Endothelial cell of umbilical vein (primary cell): Measurements from ENCODE around the gene SLC11A1. TPM values are rescaled to one million over a fixed set of nuclear protein-coding genes. Genes with fewer than 3 reads are reported as not detected.

Source experiments
- BruUV-seq: library from RNA; stranded (reverse); fragments of 400-500 nt; replicated peaks from 2 replicates; lab custom pipeline; 2021; lab: Mats Ljungman, UMichigan
- CTCF ChIA-PET: fragments of 300-600, 350-600 bp; sonication (Branson Sonifier 250); formaldehyde crosslinking; loops from one replicate; lab custom pipeline; 2021; ENCODE audit warnings: antibody characterized with exemption, inconsistent platforms; lab: Charles Lee
- POLR2A ChIA-PET: fragments of 300-600, 350-600 bp; sonication (Branson Sonifier 250); formaldehyde crosslinking; loops from one replicate; lab custom pipeline; 2021; ENCODE audit warnings: antibody characterized with exemption, inconsistent platforms; lab: Charles Lee
- DNase-seq: peaks from one replicate; pipeline ENCODE4 v3.0.0-alpha.2; 2011; ENCODE audit warnings: low read depth, low spot score
- FAIRE-seq: peaks from 2 replicates; lab custom pipeline; 2011; peaks lifted over from hg19 to GRCh38; lab: Jason Lieb, UNC
- H2AFZ ChIP-seq: 2 replicates; pipeline ENCODE4 v1.6.0; 2012; ENCODE audit warnings: low read depth, low read length, control low read depth, inconsistent platforms
- H3K27ac ChIP-seq: 2 replicates; pipeline ENCODE4 v1.5.1; 2011; ENCODE audit warnings: low read depth, mild to moderate bottlenecking, control low read depth, low read length, moderate library complexity; ENCODE audit not compliant: insufficient read depth
- H3K27me3 ChIP-seq, 2 experiments: 2 replicates each; pipeline versions ENCODE4 v1.6.0 to v1.6.1; 2011; ENCODE audit warnings: low read length in 2 of 2, mixed read lengths in 1 of 2; ENCODE audit not compliant: control insufficient read depth in 2 of 2, insufficient read depth in 2 of 2
- H3K36me3 ChIP-seq, 2 experiments: 2 replicates in 1 of 2; 3 replicates in 1 of 2; pipeline ENCODE4 v1.5.1; 2011; ENCODE audit warnings: low read length in 2 of 2, mild to moderate bottlenecking in 1 of 2, moderate library complexity in 1 of 2; ENCODE audit not compliant: control insufficient read depth in 2 of 2, insufficient read depth in 2 of 2; ENCODE audit errors: extremely low read depth in 1 of 2
- H3K4me1 ChIP-seq: 3 replicates; pipeline ENCODE4 v1.5.1; 2011; ENCODE audit warnings: mild to moderate bottlenecking, low read length; ENCODE audit not compliant: control insufficient read depth, insufficient read depth; ENCODE audit errors: extremely low read depth
- H3K4me2 ChIP-seq: 2 replicates; pipeline ENCODE4 v1.6.1; 2011; ENCODE audit warnings: low read length, control low read depth, mixed read lengths; ENCODE audit not compliant: insufficient read depth
- H3K4me3 ChIP-seq, 3 experiments: fragments of 200-600 bp in 1 of 3; sonication (generic), shearing (Covaris generic) in 1 of 3; replicated peaks in 1 of 3; 2 replicates each; pipeline ENCODE4 v1.5.1; 2011 to 2016; ENCODE audit warnings: control low read depth in 3 of 3, low read length in 3 of 3, mild to moderate bottlenecking in 2 of 3, inconsistent platforms in 1 of 3, low read depth in 1 of 3, moderate library complexity in 1 of 3; ENCODE audit not compliant: insufficient read depth in 1 of 3
- H3K79me2 ChIP-seq: 2 replicates; pipeline ENCODE4 v1.6.0; 2012; ENCODE audit warnings: low read length, inconsistent platforms; ENCODE audit not compliant: control insufficient read depth, insufficient read depth
- H3K9ac ChIP-seq: replicated peaks from 2 replicates; pipeline ENCODE3; 2011; ENCODE audit warnings: low read length, control low read depth; ENCODE audit not compliant: insufficient read depth; ENCODE audit errors: extremely low read depth
- H3K9me1 ChIP-seq: replicated peaks from 3 replicates; pipeline ENCODE4 v1.6.0; 2011; ENCODE audit warnings: mild to moderate bottlenecking, low read length; ENCODE audit not compliant: control insufficient read depth, insufficient read depth; ENCODE audit errors: extremely low read depth
- H3K9me3 ChIP-seq: replicated peaks from 2 replicates; pipeline ENCODE4 v1.5.1; 2012; ENCODE audit warnings: low read length, inconsistent platforms; ENCODE audit not compliant: control insufficient read depth, insufficient read depth
- H4K20me1 ChIP-seq: replicated peaks from 2 replicates; pipeline ENCODE3; 2011; ENCODE audit warnings: mild to moderate bottlenecking, low read length; ENCODE audit not compliant: control insufficient read depth, insufficient read depth; ENCODE audit errors: extremely low read depth
- GATA2 ChIP-seq: IDR thresholded peaks from 2 replicates; pipeline ENCODE4 v1.7.0; 2011; ENCODE audit warnings: low read depth, mild to moderate bottlenecking, moderate library complexity, mixed read lengths, low read length; ENCODE audit not compliant: insufficient read length, insufficient read depth
- MYC ChIP-seq: IDR thresholded peaks from one replicate; pipeline ENCODE4 v1.6.1; 2011; ENCODE audit warnings: mild to moderate bottlenecking, low read depth, low read length
- POLR2A ChIP-seq: IDR thresholded peaks from 2 replicates; pipeline ENCODE4 v1.6.1; 2012; ENCODE audit warnings: low read depth, mild to moderate bottlenecking, control low read depth, low read length
- dilution Hi-C: fragments of 300-500 bp; cut with MboI; formaldehyde crosslinking; loops from one replicate; pipeline ENCODE4 v1.15.0; 2019; ENCODE audit warnings: low sequenced_read_pairs; ENCODE audit not compliant: extremely low pct_ligation_motif_present
- intact Hi-C: fragments of 100-400 bp; cut with micrococcal nuclease; formaldehyde crosslinking; loops from one replicate; pipeline ENCODE4 v1.10.0; 2022
- polyA plus RNA-seq, 4 experiments: library from polyadenylated mRNA; depleted of rRNA in 3 of 4; stranded (reverse) in 3 of 4; unstranded in 1 of 4; fragments of >200 nt; gene quantifications; 2 replicates each; pipeline versions ENCODE4 v1.2.1 to v1.2.3, GENCODE V29; 2011 to 2012; ENCODE audit warnings: missing spikeins in 1 of 4
- total RNA-seq: library from RNA; stranded (reverse); gene quantifications from 2 replicates; pipeline ENCODE4 v1.2.3, GENCODE V29; 2021
- TF ChIP-seq, protein P1 (sequence below): IDR thresholded peaks from 2 replicates; pipeline ENCODE4 v1.6.1; 2011; ENCODE audit not compliant: insufficient read depth, insufficient read length
- TF ChIP-seq, protein P2 (sequence below), 2 donors: IDR thresholded peaks; 1 replicate in 1 of 2; 2 replicates in 1 of 2; pipeline ENCODE4 v1.5.1; 2011; ENCODE audit warnings: low read length in 2 of 2, mild to moderate bottlenecking in 2 of 2, moderate library complexity in 2 of 2, control low read depth in 1 of 2, inconsistent platforms in 1 of 2, low read depth in 1 of 2; ENCODE audit not compliant: insufficient read depth in 1 of 2; ENCODE audit errors: extremely low read depth in 1 of 2

SLC11A1 gene
- total and polyA plus RNA-seq, 2 donors (not counting 3 experiments of a cell fraction or from before 2014, with no cell fraction given), result 0.03 TPM; not detected in 1

GRCh38 chr2:218394298-218395089, 12.4 kb downstream of the SLC11A1 start:
- no peak for TF ChIP-seq POLR2A
- TF ChIP-seq MYC, result no peak
- TF ChIP-seq, protein P1, sequence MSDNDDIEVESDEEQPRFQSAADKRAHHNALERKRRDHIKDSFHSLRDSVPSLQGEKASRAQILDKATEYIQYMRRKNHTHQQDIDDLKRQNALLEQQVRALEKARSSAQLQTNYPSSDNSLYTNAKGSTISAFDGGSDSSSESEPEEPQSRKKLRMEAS, result no peak
- H3K27ac ChIP-seq, result no peak overlapping the region
- intact Hi-C loops (loop anchor here (5.0 kb wide), 1 partner anchor 238 kb away; no protein-coding TSS in a partner anchor), dilution Hi-C loops (no loop called here)
- no peak for DNase-seq
- H3K79me2 ChIP-seq, result no peaks in the 10 kb centered on the region
- CTCF ChIA-PET, result interaction anchor here (1.0 to 5.7 kb wide), 9 partner anchors 11 to 207 kb away, joined by 3 to 99 read pairs (median 6); partner anchors contain the start of genes AAMP, CATIP and PNKD
- BruUV-seq, result no TSS peak
- H3K4me1 ChIP-seq, result peaks cover 26% of the 10 kb centered on the region
- POLR2A ChIA-PET, result no interaction called here
- no peaks in the 10 kb centered on the region for H3K9me1 ChIP-seq
- H2AFZ ChIP-seq, result no peak overlapping the region
- H3K9ac ChIP-seq, result no peak overlapping the region
- no peak for FAIRE-seq
- H3K9me3 ChIP-seq, result no peaks in the 10 kb centered on the region
- no peak overlapping the region for H3K4me3 ChIP-seq
- no peaks in the 10 kb centered on the region for H4K20me1 ChIP-seq
- no peaks in the 10 kb centered on the region for H3K36me3 ChIP-seq
- no peak overlapping the region for H3K4me2 ChIP-seq
- H3K27me3 ChIP-seq, result no peaks in the 10 kb centered on the region

GRCh38 chr2:218395090-218395444, 13.0 kb downstream of the SLC11A1 start:
- H3K79me2 ChIP-seq, result peaks cover under 1% of the 10 kb centered on the region
- H3K27ac ChIP-seq, result no peak overlapping the region
- no peak for TF ChIP-seq GATA2
- TF ChIP-seq, protein P2, sequence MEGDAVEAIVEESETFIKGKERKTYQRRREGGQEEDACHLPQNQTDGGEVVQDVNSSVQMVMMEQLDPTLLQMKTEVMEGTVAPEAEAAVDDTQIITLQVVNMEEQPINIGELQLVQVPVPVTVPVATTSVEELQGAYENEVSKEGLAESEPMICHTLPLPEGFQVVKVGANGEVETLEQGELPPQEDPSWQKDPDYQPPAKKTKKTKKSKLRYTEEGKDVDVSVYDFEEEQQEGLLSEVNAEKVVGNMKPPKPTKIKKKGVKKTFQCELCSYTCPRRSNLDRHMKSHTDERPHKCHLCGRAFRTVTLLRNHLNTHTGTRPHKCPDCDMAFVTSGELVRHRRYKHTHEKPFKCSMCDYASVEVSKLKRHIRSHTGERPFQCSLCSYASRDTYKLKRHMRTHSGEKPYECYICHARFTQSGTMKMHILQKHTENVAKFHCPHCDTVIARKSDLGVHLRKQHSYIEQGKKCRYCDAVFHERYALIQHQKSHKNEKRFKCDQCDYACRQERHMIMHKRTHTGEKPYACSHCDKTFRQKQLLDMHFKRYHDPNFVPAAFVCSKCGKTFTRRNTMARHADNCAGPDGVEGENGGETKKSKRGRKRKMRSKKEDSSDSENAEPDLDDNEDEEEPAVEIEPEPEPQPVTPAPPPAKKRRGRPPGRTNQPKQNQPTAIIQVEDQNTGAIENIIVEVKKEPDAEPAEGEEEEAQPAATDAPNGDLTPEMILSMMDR (IDR thresholded peaks at IDR 0.05; ENCODE audit: extremely low read depth in 1 of 2, insufficient read depth in 1 of 2, low read depth in 1 of 2, low read length in 2 of 2), result no peak
- TF ChIP-seq, protein P1, result no peak
- H2AFZ ChIP-seq, result no peak overlapping the region
- DNase-seq (no peak), FAIRE-seq (no peak)
- POLR2A ChIA-PET, result no interaction called here
- dilution Hi-C loops, result no loop called here
- no peaks in the 10 kb centered on the region for H3K36me3 ChIP-seq
- H3K27me3 ChIP-seq, result no peaks in the 10 kb centered on the region
- no peak overlapping the region for H3K4me3 ChIP-seq
- no peaks in the 10 kb centered on the region for H4K20me1 ChIP-seq
- CTCF ChIA-PET, result interaction anchor here (0.7 to 5.7 kb wide), 9 partner anchors 39 to 208 kb away, joined by 3 to 99 read pairs (median 9); partner anchors contain the start of genes AAMP, CATIP and PNKD
- BruUV-seq, result no TSS peak
- peaks cover 26% of the 10 kb centered on the region for H3K4me1 ChIP-seq
- no peak overlapping the region for H3K4me2 ChIP-seq
- no peaks in the 10 kb centered on the region for H3K9me3 ChIP-seq
- no peaks in the 10 kb centered on the region for H3K9me1 ChIP-seq
- intact Hi-C loops, result loop anchor here (5.0 kb wide), 1 partner anchor 237 kb away; no protein-coding TSS in a partner anchor
- no peak overlapping the region for H3K9ac ChIP-seq
